K562 (cell line): ENCODE results near the gene LRRC75A. TPM values are rescaled to one million over a fixed set of nuclear protein-coding genes. Genes with fewer than 3 reads are reported as not detected.

Experiments
- ETS2 ChIP-seq: IDR thresholded peaks from 2 replicates; pipeline ENCODE4 v1.6.1; 2016; ENCODE audit warnings: borderline replicate concordance, missing genetic modification characterization, mild to moderate bottlenecking, moderate library complexity, missing compliant biosample characterization; ENCODE audit not compliant: poor library complexity, severe bottlenecking
- OTX1 ChIP-seq: fragments of 450-650 bp; formaldehyde crosslinking; IDR thresholded peaks from 2 replicates; pipeline ENCODE4 v1.4.0; 2022; ENCODE audit warnings: mild to moderate bottlenecking
- POLR2AphosphoS5 ChIP-seq: IDR thresholded peaks from 2 replicates; pipeline ENCODE4 v1.6.1; 2011; ENCODE audit warnings: mild to moderate bottlenecking, low read depth, low read length, moderate library complexity; ENCODE audit not compliant: control insufficient read depth, insufficient read depth
- THRAP3 ChIP-seq: fragments of 450-650 bp; IDR thresholded peaks from 2 replicates; pipeline ENCODE4 v1.6.1; 2016; ENCODE audit warnings: mild to moderate bottlenecking, inconsistent platforms, borderline replicate concordance
- ZNF224 ChIP-seq: sonication (generic); formaldehyde crosslinking; IDR thresholded peaks from 2 replicates; pipeline ENCODE4 v1.8.0; 2022; ENCODE audit warnings: mild to moderate bottlenecking, missing genetic modification reagents
- ZNF696 ChIP-seq: fragments of 250-450 bp; sonication (Bioruptor Pico); conservative IDR thresholded peaks from 2 replicates; pipeline ENCODE4 v1.4.0; 2020; ENCODE audit warnings: mild to moderate bottlenecking, moderate library complexity
- polyA plus RNA-seq, 8 experiments: library from polyadenylated mRNA; depleted of rRNA in 4 of 8; stranded (reverse) in 5 of 8; unstranded in 3 of 8; fragments of >200 nt; fragmentation: Nextera tagmentation in 2 of 8; fragmentation: Illumina TruSeq in 1 of 8; extraction: Ambion mirVana in 2 of 8; extraction: Trizol in 1 of 8; gene quantifications; 2 replicates each; pipeline versions ENCODE4 v1.2.1 to v1.2.3, GENCODE V29; 2011 to 2014; ENCODE audit warnings: inconsistent platforms in 1 of 8, missing spikeins in 1 of 8
- total RNA-seq, 7 experiments: library from RNA; depleted of rRNA in 6 of 7; stranded (reverse); fragments of >200 nt in 6 of 7; fragmentation: Illumina TruSeq in 2 of 7; extraction: Trizol in 2 of 7; gene quantifications; 2 replicates each; pipeline versions ENCODE4 v1.2.1 to v1.2.3, GENCODE V29; 2011 to 2021; ENCODE audit warnings: low replicate concordance in 1 of 7
- TF ChIP-seq, protein P1 (sequence below), 2 experiments: fragments of 450-650 bp in 1 of 2; sonication (generic) in 1 of 2; formaldehyde crosslinking in 1 of 2; IDR thresholded peaks; 2 replicates each; pipeline versions ENCODE4 v1.7.1 to v1.9.0; 2016 to 2022; ENCODE audit warnings: inconsistent platforms in 1 of 2, mild to moderate bottlenecking in 1 of 2, missing genetic modification reagents in 1 of 2
- TF ChIP-seq, protein P2 (sequence below): sonication (generic); formaldehyde crosslinking; IDR thresholded peaks from 2 replicates; pipeline ENCODE4 v1.8.0; 2022; ENCODE audit warnings: mild to moderate bottlenecking, missing genetic modification reagents, borderline replicate concordance
- TF ChIP-seq, protein P3 (sequence below): fragments of 250-450 bp; sonication (Bioruptor Pico); IDR thresholded peaks from 2 replicates; pipeline ENCODE4 v1.8.0; 2022; ENCODE audit warnings: moderate library complexity, mild to moderate bottlenecking, inconsistent platforms
- TF ChIP-seq, protein P4 (sequence below): fragments of 450-650 bp; formaldehyde crosslinking; IDR thresholded peaks from 2 replicates; pipeline ENCODE4 v1.4.0; 2022; ENCODE audit warnings: mild to moderate bottlenecking, moderate library complexity
- TF ChIP-seq, protein P5 (sequence below), 3 experiments: fragments of 200-800 bp in 1 of 3; sonication (Bioruptor generic) in 1 of 3; sonication (generic) in 1 of 3; formaldehyde crosslinking in 1 of 3; IDR thresholded peaks; 2 replicates each; pipeline versions ENCODE4 v1.6.1 to v1.8.0; 2016 to 2022; ENCODE audit warnings: mild to moderate bottlenecking in 2 of 3, missing compliant biosample characterization in 2 of 3, missing genetic modification characterization in 2 of 3, missing genetic modification reagents in 1 of 3

The LRRC75A gene
- total and polyA plus RNA-seq, 9 of the 15 experiments (the other 6 are each of a cell fraction or from before 2014, with no cell fraction given) = 0.04 to 0.34 (median 0.08) TPM; not detected in 5

DNA sequence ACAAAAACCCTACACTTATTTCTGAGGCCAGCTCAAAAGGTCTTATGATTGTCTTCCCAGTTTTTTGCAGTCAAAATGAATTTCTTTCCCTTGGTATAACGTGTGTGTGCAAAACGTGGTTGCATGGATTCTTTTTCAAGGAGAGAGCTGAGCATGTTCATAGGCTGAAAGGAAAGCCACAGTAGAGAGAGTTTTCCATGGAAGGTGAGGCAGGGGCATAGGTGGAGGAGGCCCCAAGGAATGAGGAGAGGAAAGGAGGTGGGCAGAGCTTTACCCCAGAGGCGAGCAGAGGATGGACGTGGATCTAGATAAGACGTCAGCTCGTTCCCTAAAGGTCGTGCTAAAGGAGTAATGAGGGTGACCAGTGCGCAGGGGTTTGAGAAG is 53.8 kb downstream of the LRRC75A start (continued):
- TF ChIP-seq, protein P1, sequence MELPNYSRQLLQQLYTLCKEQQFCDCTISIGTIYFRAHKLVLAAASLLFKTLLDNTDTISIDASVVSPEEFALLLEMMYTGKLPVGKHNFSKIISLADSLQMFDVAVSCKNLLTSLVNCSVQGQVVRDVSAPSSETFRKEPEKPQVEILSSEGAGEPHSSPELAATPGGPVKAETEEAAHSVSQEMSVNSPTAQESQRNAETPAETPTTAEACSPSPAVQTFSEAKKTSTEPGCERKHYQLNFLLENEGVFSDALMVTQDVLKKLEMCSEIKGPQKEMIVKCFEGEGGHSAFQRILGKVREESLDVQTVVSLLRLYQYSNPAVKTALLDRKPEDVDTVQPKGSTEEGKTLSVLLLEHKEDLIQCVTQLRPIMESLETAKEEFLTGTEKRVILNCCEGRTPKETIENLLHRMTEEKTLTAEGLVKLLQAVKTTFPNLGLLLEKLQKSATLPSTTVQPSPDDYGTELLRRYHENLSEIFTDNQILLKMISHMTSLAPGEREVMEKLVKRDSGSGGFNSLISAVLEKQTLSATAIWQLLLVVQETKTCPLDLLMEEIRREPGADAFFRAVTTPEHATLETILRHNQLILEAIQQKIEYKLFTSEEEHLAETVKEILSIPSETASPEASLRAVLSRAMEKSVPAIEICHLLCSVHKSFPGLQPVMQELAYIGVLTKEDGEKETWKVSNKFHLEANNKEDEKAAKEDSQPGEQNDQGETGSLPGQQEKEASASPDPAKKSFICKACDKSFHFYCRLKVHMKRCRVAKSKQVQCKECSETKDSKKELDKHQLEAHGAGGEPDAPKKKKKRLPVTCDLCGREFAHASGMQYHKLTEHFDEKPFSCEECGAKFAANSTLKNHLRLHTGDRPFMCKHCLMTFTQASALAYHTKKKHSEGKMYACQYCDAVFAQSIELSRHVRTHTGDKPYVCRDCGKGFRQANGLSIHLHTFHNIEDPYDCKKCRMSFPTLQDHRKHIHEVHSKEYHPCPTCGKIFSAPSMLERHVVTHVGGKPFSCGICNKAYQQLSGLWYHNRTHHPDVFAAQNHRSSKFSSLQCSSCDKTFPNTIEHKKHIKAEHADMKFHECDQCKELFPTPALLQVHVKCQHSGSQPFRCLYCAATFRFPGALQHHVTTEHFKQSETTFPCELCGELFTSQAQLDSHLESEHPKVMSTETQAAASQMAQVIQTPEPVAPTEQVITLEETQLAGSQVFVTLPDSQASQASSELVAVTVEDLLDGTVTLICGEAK (IDR thresholded peaks at IDR 0.05) = 0 out of 2 replicates have a peak, but pooled peaks have one; percentile 31
- TF ChIP-seq, protein P1 (CRISPR knock-in tag; IDR thresholded peaks at IDR 0.05) = no peak
- TF ChIP-seq, protein P2, sequence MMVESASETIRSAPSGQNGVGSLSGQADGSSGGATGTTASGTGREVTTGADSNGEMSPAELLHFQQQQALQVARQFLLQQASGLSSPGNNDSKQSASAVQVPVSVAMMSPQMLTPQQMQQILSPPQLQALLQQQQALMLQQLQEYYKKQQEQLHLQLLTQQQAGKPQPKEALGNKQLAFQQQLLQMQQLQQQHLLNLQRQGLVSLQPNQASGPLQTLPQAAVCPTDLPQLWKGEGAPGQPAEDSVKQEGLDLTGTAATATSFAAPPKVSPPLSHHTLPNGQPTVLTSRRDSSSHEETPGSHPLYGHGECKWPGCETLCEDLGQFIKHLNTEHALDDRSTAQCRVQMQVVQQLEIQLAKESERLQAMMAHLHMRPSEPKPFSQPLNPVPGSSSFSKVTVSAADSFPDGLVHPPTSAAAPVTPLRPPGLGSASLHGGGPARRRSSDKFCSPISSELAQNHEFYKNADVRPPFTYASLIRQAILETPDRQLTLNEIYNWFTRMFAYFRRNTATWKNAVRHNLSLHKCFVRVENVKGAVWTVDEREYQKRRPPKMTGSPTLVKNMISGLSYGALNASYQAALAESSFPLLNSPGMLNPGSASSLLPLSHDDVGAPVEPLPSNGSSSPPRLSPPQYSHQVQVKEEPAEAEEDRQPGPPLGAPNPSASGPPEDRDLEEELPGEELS (CRISPR knock-in tag) = 0 out of 2 replicates have a peak, but pooled peaks have one; percentile 14
- 0 out of 2 replicates have a peak, but pooled peaks have one; percentile 35 for TF ChIP-seq THRAP3
- peak; percentile 72; the same call in 1 of the 2 replicates for TF ChIP-seq OTX1 (CRISPR knock-in tag)
- TF ChIP-seq ETS2 (tag) = no peak
- TF ChIP-seq, protein P3, sequence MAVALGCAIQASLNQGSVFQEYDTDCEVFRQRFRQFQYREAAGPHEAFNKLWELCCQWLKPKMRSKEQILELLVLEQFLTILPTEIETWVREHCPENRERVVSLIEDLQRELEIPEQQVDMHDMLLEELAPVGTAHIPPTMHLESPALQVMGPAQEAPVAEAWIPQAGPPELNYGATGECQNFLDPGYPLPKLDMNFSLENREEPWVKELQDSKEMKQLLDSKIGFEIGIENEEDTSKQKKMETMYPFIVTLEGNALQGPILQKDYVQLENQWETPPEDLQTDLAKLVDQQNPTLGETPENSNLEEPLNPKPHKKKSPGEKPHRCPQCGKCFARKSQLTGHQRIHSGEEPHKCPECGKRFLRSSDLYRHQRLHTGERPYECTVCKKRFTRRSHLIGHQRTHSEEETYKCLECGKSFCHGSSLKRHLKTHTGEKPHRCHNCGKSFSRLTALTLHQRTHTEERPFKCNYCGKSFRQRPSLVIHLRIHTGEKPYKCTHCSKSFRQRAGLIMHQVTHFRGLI (CRISPR knock-in tag) = no peak
- no peak for TF ChIP-seq ZNF696 (CRISPR knock-in tag)
- TF ChIP-seq, protein P4, sequence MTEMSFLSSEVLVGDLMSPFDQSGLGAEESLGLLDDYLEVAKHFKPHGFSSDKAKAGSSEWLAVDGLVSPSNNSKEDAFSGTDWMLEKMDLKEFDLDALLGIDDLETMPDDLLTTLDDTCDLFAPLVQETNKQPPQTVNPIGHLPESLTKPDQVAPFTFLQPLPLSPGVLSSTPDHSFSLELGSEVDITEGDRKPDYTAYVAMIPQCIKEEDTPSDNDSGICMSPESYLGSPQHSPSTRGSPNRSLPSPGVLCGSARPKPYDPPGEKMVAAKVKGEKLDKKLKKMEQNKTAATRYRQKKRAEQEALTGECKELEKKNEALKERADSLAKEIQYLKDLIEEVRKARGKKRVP = 0 out of 2 replicates have a peak, but pooled peaks have one; percentile 22
- TF ChIP-seq POLR2AphosphoS5 = 0 out of 2 replicates have a peak, but pooled peaks have one; percentile 18
- TF ChIP-seq, protein P5, sequence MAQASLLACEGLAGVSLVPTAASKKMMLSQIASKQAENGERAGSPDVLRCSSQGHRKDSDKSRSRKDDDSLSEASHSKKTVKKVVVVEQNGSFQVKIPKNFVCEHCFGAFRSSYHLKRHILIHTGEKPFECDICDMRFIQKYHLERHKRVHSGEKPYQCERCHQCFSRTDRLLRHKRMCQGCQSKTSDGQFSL (CRISPR knock-in tag; IDR thresholded peaks at IDR 0.05) = no peak
- TF ChIP-seq, protein P5 (tag; IDR thresholded peaks at IDR 0.05) = no peak
- TF ChIP-seq ZNF224 (CRISPR knock-in tag) = no peak
